Activated naive CD8-positive, alpha-beta T cell treated with anti-CD3 and anti-CD28 coated beads, Interleukin-2, amount 10 ng/mL, durations not matched to agents 7 days and 5 days (primary cell): ENCODE results near the gene PIK3CD. TPM values are rescaled to one million over a fixed set of nuclear protein-coding genes. Genes with fewer than 3 reads are reported as not detected.

Experiments
- ATAC-seq: fragments of 150-1000 bp; cut with Tn5 transposase; one replicate; pipeline ENCODE4 v1.10.0; 2021; ENCODE audit warnings: low read depth, moderate library complexity
- POLR2A ChIA-PET: fragments of 350-600 bp; sonication (Branson Sonifier 250); formaldehyde crosslinking; loops from one replicate; lab custom pipeline; 2021; ENCODE audit warnings: antibody characterized with exemption; lab: Charles Lee
- DNase-seq: peaks from one replicate; pipeline ENCODE4 v3.0.0; 2021
- H3K27ac Mint-ChIP-seq: one replicate; pipeline ENCODE4 v1.8.0; 2022; ENCODE audit warnings: mild to moderate bottlenecking, mixed read lengths
- H3K27me3 Mint-ChIP-seq: one replicate; pipeline ENCODE4 v1.8.0; 2022; ENCODE audit warnings: mild to moderate bottlenecking, moderate library complexity, mixed read lengths
- H3K36me3 Mint-ChIP-seq: one replicate; pipeline ENCODE4 v1.8.0; 2021; ENCODE audit warnings: mild to moderate bottlenecking, mixed read lengths
- H3K4me1 Mint-ChIP-seq: one replicate; pipeline ENCODE4 v1.8.0; 2021; ENCODE audit warnings: mixed read lengths
- H3K4me3 Mint-ChIP-seq: one replicate; pipeline ENCODE4 v1.8.0; 2022; ENCODE audit warnings: mild to moderate bottlenecking, moderate library complexity, mixed read lengths
- H3K9me3 Mint-ChIP-seq: one replicate; pipeline ENCODE4 v1.8.0; 2021; ENCODE audit warnings: mixed read lengths
- total RNA-seq, 2 experiments: library from RNA; stranded (reverse); gene quantifications; one replicate each; pipeline ENCODE4 v1.2.3, GENCODE V29; 2021

Gene PIK3CD
- total RNA-seq, 2 experiments from 2014 or later = 250 TPM

- Mint-ChIP-seq H3K27ac (peak overlapping the region; percentile 92), H3K4me1 (peaks cover 59% of the 10 kb centered on the region), H3K9me3 (no peaks in the 10 kb centered on the region), H3K27me3 (no peaks in the 10 kb centered on the region), H3K4me3 (peak overlapping the region; percentile 77), H3K36me3 (peaks cover 49% of the 10 kb centered on the region)
- ATAC-seq = no peak
- POLR2A ChIA-PET = interaction anchor here (0.7 to 6.0 kb wide), 5 partner anchors 9 to 103 kb away, joined by 4 to 47 read pairs (median 11); no protein-coding TSS in a partner anchor
- DNase-seq = no peak
Measured at GRCh38 chr1:9729523-9729922, 78.0 kb downstream of the PIK3CD start.

- Mint-ChIP-seq H3K27ac (peak overlapping the region; percentile 81), H3K27me3 (no peaks in the 10 kb centered on the region), H3K36me3 (peaks cover 43% of the 10 kb centered on the region), H3K9me3 (no peaks in the 10 kb centered on the region), H3K4me3 (peak overlapping the region; percentile 46), H3K4me1 (peaks cover 53% of the 10 kb centered on the region)
- no peak for DNase-seq
- POLR2A ChIA-PET = interaction anchor here (0.5 to 6.0 kb wide), 8 partner anchors 10 to 158 kb away, joined by 3 to 47 read pairs (median 4); no protein-coding TSS in a partner anchor
- ATAC-seq = no peak
Measured at GRCh38 chr1:9730096-9730901, 78.8 kb downstream of the PIK3CD start.

GRCh38 chr1:9731051-9731537, 79.6 kb downstream of the PIK3CD start:
- peak overlapping the region; percentile 87 for H3K27ac Mint-ChIP-seq
- DNase-seq (no peak), ATAC-seq (no peak)
- POLR2A ChIA-PET = interaction anchor here (0.6 to 6.0 kb wide), 6 partner anchors 11 to 157 kb away, joined by 3 to 47 read pairs (median 8); no protein-coding TSS in a partner anchor
- H3K4me3 Mint-ChIP-seq = peak overlapping the region; percentile 46
- H3K27me3 Mint-ChIP-seq = no peaks in the 10 kb centered on the region
- peaks cover 46% of the 10 kb centered on the region for H3K36me3 Mint-ChIP-seq
- H3K4me1 Mint-ChIP-seq = peaks cover 56% of the 10 kb centered on the region
- H3K9me3 Mint-ChIP-seq = no peaks in the 10 kb centered on the region

GRCh38 chr1:9731561-9731960, 80.0 kb downstream of the PIK3CD start:
- Mint-ChIP-seq H3K36me3 (peaks cover 44% of the 10 kb centered on the region), H3K27ac (peak overlapping the region; percentile 87), H3K4me1 (peaks cover 54% of the 10 kb centered on the region), H3K9me3 (no peaks in the 10 kb centered on the region), H3K27me3 (no peaks in the 10 kb centered on the region), H3K4me3 (peak overlapping the region; percentile 16)
- no peak for ATAC-seq
- no peak for DNase-seq
- POLR2A ChIA-PET = interaction anchor here (0.6 to 6.0 kb wide), 3 partner anchors 11 to 18 kb away, joined by 5 to 47 read pairs (median 23); no protein-coding TSS in a partner anchor

GRCh38 chr1:9732123-9732971, 80.8 kb downstream of the PIK3CD start:
- H3K36me3 Mint-ChIP-seq = peaks cover 38% of the 10 kb centered on the region
- peaks cover 52% of the 10 kb centered on the region for H3K4me1 Mint-ChIP-seq
- no peak for DNase-seq
- no peak for ATAC-seq
- peak overlapping the region; percentile 87 for H3K27ac Mint-ChIP-seq
- POLR2A ChIA-PET = interaction anchor here (0.8 to 4.3 kb wide), 3 partner anchors 11 to 16 kb away, joined by 3 to 23 read pairs (median 6); no protein-coding TSS in a partner anchor
- H3K27me3 Mint-ChIP-seq = no peaks in the 10 kb centered on the region
- no peak overlapping the region for H3K4me3 Mint-ChIP-seq
- H3K9me3 Mint-ChIP-seq = no peaks in the 10 kb centered on the region

DNA sequence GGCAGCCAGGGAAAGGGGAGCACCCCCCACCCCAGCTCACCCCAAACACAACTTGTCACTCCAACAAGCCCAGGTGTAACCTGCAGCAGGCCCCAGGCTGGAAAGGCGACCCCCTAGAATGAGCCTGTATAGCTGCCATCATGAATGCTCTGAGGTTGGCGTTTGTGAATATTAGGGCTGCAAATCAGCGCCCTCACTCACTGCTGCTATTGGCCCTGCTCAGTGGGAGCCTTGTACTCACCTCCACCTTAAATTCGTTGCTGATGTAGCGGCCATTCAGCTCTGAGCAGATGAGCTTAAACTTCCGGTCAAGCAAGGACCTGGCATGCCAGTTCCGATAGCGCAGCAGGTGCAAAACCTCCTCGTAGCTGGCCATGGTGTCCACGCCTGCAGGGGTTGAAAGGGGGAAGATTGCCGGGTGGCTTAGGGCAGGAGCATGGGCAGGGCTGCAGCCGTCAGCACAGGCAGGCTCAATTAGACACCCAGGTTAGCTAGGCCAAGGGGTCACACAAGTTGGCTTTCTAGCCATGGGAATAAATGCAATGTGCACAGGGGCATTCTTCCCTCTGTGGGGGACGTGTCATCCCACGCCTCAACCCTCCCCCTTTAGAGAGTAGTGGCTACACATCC, 81.7 kb downstream of the PIK3CD start:
- Mint-ChIP-seq H3K4me1 (peaks cover 48% of the 10 kb centered on the region), H3K4me3 (no peak overlapping the region), H3K27ac (peak overlapping the region; percentile 87), H3K36me3 (peaks cover 38% of the 10 kb centered on the region), H3K9me3 (no peaks in the 10 kb centered on the region), H3K27me3 (no peaks in the 10 kb centered on the region)
- no peak for ATAC-seq
- POLR2A ChIA-PET = interaction anchor here (0.8 to 1.7 kb wide), 4 partner anchors 8 to 16 kb away, joined by 3 to 6 read pairs (median 4); no protein-coding TSS in a partner anchor
- DNase-seq = no peak

DNA sequence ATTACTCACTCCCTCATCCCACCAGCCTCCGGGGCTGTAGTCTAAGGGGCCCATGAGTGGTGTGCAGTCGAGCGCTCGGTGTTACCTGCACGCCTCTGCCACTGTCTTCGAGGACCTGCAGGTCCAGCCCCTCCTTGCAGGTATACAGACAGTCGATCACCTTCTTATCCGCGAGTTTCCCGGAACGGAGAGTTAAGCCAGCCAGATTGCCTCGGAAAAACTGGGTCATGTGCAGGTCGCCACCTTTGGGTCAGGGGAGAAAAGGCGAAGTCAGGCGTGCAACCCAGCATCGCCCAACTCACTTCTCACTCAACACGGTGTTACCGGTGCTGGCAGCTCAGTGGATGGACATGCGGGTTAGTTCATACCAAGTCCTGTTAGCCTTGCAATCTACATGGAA, 84.3 kb downstream of the PIK3CD start:
- peaks cover 33% of the 10 kb centered on the region for H3K4me1 Mint-ChIP-seq
- DNase-seq = no peak
- H3K9me3 Mint-ChIP-seq = no peaks in the 10 kb centered on the region
- peak overlapping the region; percentile 24 for H3K27ac Mint-ChIP-seq
- peaks cover 36% of the 10 kb centered on the region for H3K36me3 Mint-ChIP-seq
- POLR2A ChIA-PET = no interaction called here
- no peaks in the 10 kb centered on the region for H3K27me3 Mint-ChIP-seq
- H3K4me3 Mint-ChIP-seq = no peak overlapping the region
- ATAC-seq = no peak

DNA sequence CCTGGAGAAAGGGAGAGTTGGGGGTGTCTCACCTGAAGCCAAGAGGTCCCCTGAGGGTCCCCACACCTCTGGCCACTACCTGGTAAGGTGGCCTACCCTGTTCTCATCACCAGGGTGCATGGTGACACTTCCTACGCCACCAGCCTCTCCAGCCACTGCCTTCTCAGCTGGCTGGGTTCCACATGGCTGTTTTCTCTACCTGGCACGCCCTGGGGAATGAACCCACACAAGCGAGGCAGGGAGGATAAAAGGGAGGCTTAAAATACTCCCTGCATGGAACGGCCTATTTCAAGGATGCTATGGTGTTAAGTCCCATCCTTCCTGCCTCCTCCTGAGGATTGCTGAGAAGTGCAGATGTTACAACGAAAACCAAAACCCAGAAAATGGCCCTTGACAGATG, 84.7 kb downstream of the PIK3CD start:
- peaks cover 39% of the 10 kb centered on the region for H3K36me3 Mint-ChIP-seq
- H3K4me1 Mint-ChIP-seq = peaks cover 30% of the 10 kb centered on the region

DNA sequence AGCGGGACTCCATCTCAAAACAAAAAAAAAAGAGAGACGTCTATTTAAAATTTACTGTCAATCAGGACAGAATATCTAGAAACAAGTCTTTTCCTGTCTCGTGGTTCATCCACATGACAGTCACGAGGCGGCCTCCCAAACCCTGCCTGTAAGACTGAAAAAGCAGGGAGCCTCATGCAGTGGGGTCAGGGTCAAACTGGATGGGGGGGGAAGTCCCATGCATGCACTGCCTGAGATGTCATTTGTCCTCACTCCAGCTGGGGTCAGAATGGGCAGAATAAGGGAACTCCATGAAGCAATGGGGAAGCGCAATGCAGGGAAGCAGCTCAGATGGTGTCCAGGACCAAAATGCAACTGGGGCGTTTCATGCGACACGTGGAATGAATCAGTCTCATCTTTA, 85.5 kb downstream of the PIK3CD start:
- Mint-ChIP-seq H3K9me3 (no peaks in the 10 kb centered on the region), H3K27me3 (no peaks in the 10 kb centered on the region), H3K4me3 (no peak overlapping the region), H3K36me3 (peaks cover 41% of the 10 kb centered on the region), H3K4me1 (peaks cover 25% of the 10 kb centered on the region), H3K27ac (peak overlapping the region; percentile 9)
- ATAC-seq = no peak
- POLR2A ChIA-PET = no interaction called here
- DNase-seq = no peak

More for the DNA sequence above, 84.7 kb downstream of the PIK3CD start:
- H3K27ac Mint-ChIP-seq = no peak overlapping the region
- POLR2A ChIA-PET = no interaction called here
- H3K27me3 Mint-ChIP-seq = no peaks in the 10 kb centered on the region
- no peak overlapping the region for H3K4me3 Mint-ChIP-seq
- H3K9me3 Mint-ChIP-seq = no peaks in the 10 kb centered on the region
- ATAC-seq (no peak), DNase-seq (no peak)

DNA sequence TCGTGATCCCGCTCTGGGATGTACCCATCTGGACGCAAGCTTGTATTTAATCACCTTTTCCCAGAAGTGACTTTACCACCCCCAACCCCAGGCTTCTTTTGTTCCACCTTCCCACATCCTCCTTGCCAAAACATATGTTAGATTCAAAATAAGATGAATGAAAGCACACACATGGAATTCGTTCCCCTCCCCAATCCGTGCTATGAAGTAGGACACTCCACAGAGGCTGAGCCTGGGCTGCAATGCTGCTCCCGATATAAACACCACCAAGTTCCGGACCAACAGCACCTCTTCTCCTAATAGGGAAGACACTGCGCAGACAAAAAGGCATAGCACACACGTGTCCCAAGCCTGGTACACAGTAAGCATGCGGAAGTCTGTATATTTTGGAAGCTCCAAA, 86.1 kb downstream of the PIK3CD start:
- Mint-ChIP-seq H3K27ac (peak overlapping the region; percentile 49), H3K27me3 (no peaks in the 10 kb centered on the region), H3K9me3 (no peaks in the 10 kb centered on the region), H3K4me1 (peaks cover 21% of the 10 kb centered on the region), H3K36me3 (peaks cover 39% of the 10 kb centered on the region), H3K4me3 (no peak overlapping the region)
- DNase-seq = no peak
- POLR2A ChIA-PET = interaction anchor here (0.5 kb wide), 1 partner anchor 47 kb away, joined by 4 read pairs; no protein-coding TSS in a partner anchor
- ATAC-seq = no peak

- H3K36me3 Mint-ChIP-seq = peaks cover 31% of the 10 kb centered on the region
- H3K4me3 Mint-ChIP-seq = no peak overlapping the region
- DNase-seq (no peak), ATAC-seq (no peak)
- H3K9me3 Mint-ChIP-seq = no peaks in the 10 kb centered on the region
- no peak overlapping the region for H3K27ac Mint-ChIP-seq
- H3K27me3 Mint-ChIP-seq = no peaks in the 10 kb centered on the region
- peaks cover 1% of the 10 kb centered on the region for H3K4me1 Mint-ChIP-seq
- POLR2A ChIA-PET = no interaction called here
Measured at GRCh38 chr1:9744106-9744799, 92.7 kb downstream of the PIK3CD start.

- H3K4me1 Mint-ChIP-seq = peaks cover 1% of the 10 kb centered on the region
- H3K27me3 Mint-ChIP-seq = no peaks in the 10 kb centered on the region
- no peak for DNase-seq
- no peaks in the 10 kb centered on the region for H3K9me3 Mint-ChIP-seq
- POLR2A ChIA-PET = interaction anchor here (0.7 to 1.5 kb wide), 2 partner anchors 12 to 60 kb away, joined by 6 to 7 read pairs; no protein-coding TSS in a partner anchor
- H3K27ac Mint-ChIP-seq = no peak overlapping the region
- peaks cover 29% of the 10 kb centered on the region for H3K36me3 Mint-ChIP-seq
- no peak for ATAC-seq
- H3K4me3 Mint-ChIP-seq = no peak overlapping the region
Measured at GRCh38 chr1:9746211-9746610, 94.7 kb downstream of the PIK3CD start.
